HG03108 (cell line): ENCODE results near the gene ACTN2.
"Not testable (repeated sequence)": the region's sequence is repeated elsewhere in the genome, so short reads cannot be mapped to it uniquely, and the experiment has no call there.

Experiments
- ATAC-seq: cut with Tn5 transposase; IDR thresholded peaks from one replicate; pipeline ENCODE4 v1.9.1; 2021; ENCODE audit warnings: moderate library complexity; ENCODE audit not compliant: unreplicated experiment

ACTN2 gene

GRCh38 chr1:236685917-236686814 is at the start of gene ACTN2:
TSS of gene ACTN2 (plus strand) at chr1:236686499. CDS start at chr1:236686674, 175 bp downstream.
- ATAC-seq, result peak; percentile 73

- no peak for ATAC-seq
Measured at GRCh38 chr1:236638945-236639344, 47.4 kb upstream of the ACTN2 start.

- no peak for ATAC-seq
Measured at GRCh38 chr1:236639686-236640085, 46.6 kb upstream of the ACTN2 start.

- ATAC-seq, result no peak
Measured at GRCh38 chr1:236642763-236643162, 43.5 kb upstream of the ACTN2 start.

- ATAC-seq, result no peak
Measured at GRCh38 chr1:236645016-236645680, 41.2 kb upstream of the ACTN2 start.

- ATAC-seq, result no peak
Measured at GRCh38 chr1:236654511-236654910, 31.8 kb upstream of the ACTN2 start.

GRCh38 chr1:236654957-236655356 is 31.3 kb upstream of the ACTN2 start:
- ATAC-seq, result no peak

GRCh38 chr1:236657398-236657797 is 28.9 kb upstream of the ACTN2 start:
- ATAC-seq, result no peak

GRCh38 chr1:236659792-236660587 is 26.3 kb upstream of the ACTN2 start:
- ATAC-seq, result no peak

GRCh38 chr1:236663934-236664333 is 22.4 kb upstream of the ACTN2 start:
- no peak for ATAC-seq

GRCh38 chr1:236668909-236669308 is 17.4 kb upstream of the ACTN2 start:
- not testable (repeated sequence) for ATAC-seq

GRCh38 chr1:236670060-236670459 is 16.2 kb upstream of the ACTN2 start:
- ATAC-seq, result no peak

GRCh38 chr1:236673289-236673919 is 12.9 kb upstream of the ACTN2 start:
- ATAC-seq, result no peak

GRCh38 chr1:236677641-236678235 is 8.6 kb upstream of the ACTN2 start:
- no peak for ATAC-seq

GRCh38 chr1:236681219-236681618 is 5.1 kb upstream of the ACTN2 start:
- no peak for ATAC-seq

- ATAC-seq, result no peak
Measured at GRCh38 chr1:236685205-236685916, 938 bp upstream of the ACTN2 start.

- ATAC-seq, result no peak
Measured at GRCh38 chr1:236686815-236687160, 489 bp downstream of the ACTN2 start.

- ATAC-seq, result no peak
Measured at GRCh38 chr1:236687273-236687672, 974 bp downstream of the ACTN2 start.

- ATAC-seq, result no peak
Measured at GRCh38 chr1:236688705-236689104, 2.4 kb downstream of the ACTN2 start.
